Caco-2 (cell line): ENCODE data around the gene TNFRSF18. TPM values are rescaled to one million over a fixed set of nuclear protein-coding genes. Genes with fewer than 3 reads are reported as not detected.

Source experiments
- BruUV-seq: library from RNA; stranded (reverse); fragments of 400-500 nt; replicated peaks from 2 replicates; lab custom pipeline; 2021; lab: Mats Ljungman, UMichigan
- CTCF ChIA-PET: fragments of 300-600 bp; sonication (Branson Sonifier 250); formaldehyde crosslinking; loops from one replicate; lab custom pipeline; 2022; ENCODE audit warnings: antibody characterized with exemption; lab: Charles Lee
- POLR2A ChIA-PET: fragments of 300-600 bp; sonication (Branson Sonifier 250); formaldehyde crosslinking; loops from one replicate; lab custom pipeline; 2022; ENCODE audit warnings: antibody characterized with exemption; lab: Charles Lee
- DNase-seq, 2 experiments: peaks; one replicate each; pipeline versions ENCODE4 v3.0.0 to v3.0.0-alpha.2; 2020 to 2022
- H3K27me3 ChIP-seq: replicated peaks from 2 replicates; pipeline ENCODE4 v1.6.0; 2011; ENCODE audit warnings: low read length; ENCODE audit not compliant: control insufficient read depth, insufficient read depth
- H3K36me3 ChIP-seq: 2 replicates; pipeline ENCODE4 v1.5.1; 2011; ENCODE audit warnings: low read length; ENCODE audit not compliant: control insufficient read depth, insufficient read depth
- H3K4me1 ChIP-seq: fragments of 250-450 bp; sonication (Bioruptor Pico); 2 replicates; pipeline ENCODE4 v1.5.1; 2020; ENCODE audit warnings: mild to moderate bottlenecking
- H3K4me3 ChIP-seq: 2 replicates; pipeline ENCODE4 v1.5.1; 2011; ENCODE audit warnings: low read depth, mild to moderate bottlenecking, control low read depth, low read length
- H3K9me3 ChIP-seq: fragments of 250-450 bp; sonication (Bioruptor Pico); 2 replicates; pipeline ENCODE4 v1.5.1; 2020; ENCODE audit warnings: mild to moderate bottlenecking, moderate library complexity
- H3K27ac Mint-ChIP-seq: one replicate; pipeline ENCODE4 v1.8.0; 2022; ENCODE audit warnings: mixed read lengths; ENCODE audit not compliant: unreplicated experiment
- H3K27me3 Mint-ChIP-seq: one replicate; pipeline ENCODE4 v1.8.0; 2022; ENCODE audit warnings: mixed read lengths; ENCODE audit not compliant: insufficient read depth, unreplicated experiment
- H3K36me3 Mint-ChIP-seq: one replicate; pipeline ENCODE4 v1.8.0; 2022; ENCODE audit warnings: mild to moderate bottlenecking, mixed read lengths; ENCODE audit not compliant: insufficient read depth, unreplicated experiment
- H3K4me1 Mint-ChIP-seq: one replicate; pipeline ENCODE4 v1.8.0; 2022; ENCODE audit warnings: low read depth, mixed read lengths; ENCODE audit not compliant: unreplicated experiment
- H3K4me3 Mint-ChIP-seq: one replicate; pipeline ENCODE4 v1.8.0; 2022; ENCODE audit warnings: mild to moderate bottlenecking, moderate library complexity, mixed read lengths; ENCODE audit not compliant: unreplicated experiment
- H3K9me3 Mint-ChIP-seq: one replicate; pipeline ENCODE4 v1.8.0; 2022; ENCODE audit warnings: mixed read lengths; ENCODE audit not compliant: unreplicated experiment
- CTCF ChIP-seq, 2 experiments: fragments of 200-600 bp in 1 of 2; IDR thresholded peaks; 1 replicate in 1 of 2; 2 replicates in 1 of 2; pipeline versions ENCODE4 v1.5.1 to v1.8.0; 2011 to 2022; ENCODE audit warnings: antibody characterized with exemption in 1 of 2, control low read depth in 1 of 2, inconsistent platforms in 1 of 2, low read depth in 1 of 2, low read length in 1 of 2, mild to moderate bottlenecking in 1 of 2, moderate library complexity in 1 of 2; ENCODE audit not compliant: insufficient read depth in 1 of 2, severe bottlenecking in 1 of 2, unreplicated experiment in 1 of 2
- intact Hi-C: fragments of 100-400 bp; cut with micrococcal nuclease; formaldehyde crosslinking; loops from one replicate; pipeline ENCODE4 v1.10.0; 2022; ENCODE audit not compliant: unreplicated experiment
- total RNA-seq: library from RNA; stranded (reverse); gene quantifications from 2 replicates; pipeline ENCODE4 v1.2.3, GENCODE V29; 2022

Gene TNFRSF18
- total RNA-seq, 1 experiment from 2014 or later = not detected

- no peaks in the 10 kb centered on the region for H3K9me3 ChIP-seq
- peak overlapping the region; percentile 35 for H3K4me3 Mint-ChIP-seq
- no peak for TF ChIP-seq CTCF (IDR thresholded peaks at IDR 0.05; ENCODE audit: insufficient read depth in 1 of 2, low read depth in 1 of 2, low read length in 1 of 2, severe bottlenecking in 1 of 2, unreplicated experiment in 1 of 2)
- ChIA-PET CTCF (no interaction called here), POLR2A (interaction anchor here (0.7 kb wide), 1 partner anchor 75 kb away, joined by 3 read pairs; no protein-coding TSS in a partner anchor)
- no peaks in the 10 kb centered on the region for H3K36me3 ChIP-seq
- H3K27ac Mint-ChIP-seq = no peak overlapping the region
- no peaks in the 10 kb centered on the region for H3K27me3 ChIP-seq
- H3K9me3 Mint-ChIP-seq = peaks cover under 1% of the 10 kb centered on the region
- no peaks in the 10 kb centered on the region for H3K36me3 Mint-ChIP-seq
- no peaks in the 10 kb centered on the region for H3K4me1 Mint-ChIP-seq
- peak overlapping the region; percentile 39; the same call in 1 of the 2 replicates for H3K4me3 ChIP-seq
- no peak for DNase-seq
- intact Hi-C loops = no loop called here
- H3K27me3 Mint-ChIP-seq = no peaks in the 10 kb centered on the region
- no peaks in the 10 kb centered on the region for H3K4me1 ChIP-seq
- BruUV-seq = no TSS peak
Measured at GRCh38 chr1:1199961-1200875, 6.2 kb downstream of the TNFRSF18 start.

- Mint-ChIP-seq H3K27me3 (no peaks in the 10 kb centered on the region), H3K36me3 (no peaks in the 10 kb centered on the region), H3K4me1 (no peaks in the 10 kb centered on the region), H3K27ac (no peak overlapping the region), H3K4me3 (no peak overlapping the region), H3K9me3 (peaks cover 9% of the 10 kb centered on the region)
- Histone ChIP-seq H3K4me1 (no peaks in the 10 kb centered on the region), H3K27me3 (no peaks in the 10 kb centered on the region), H3K4me3 (no peak overlapping the region), H3K9me3 (peaks cover 8% of the 10 kb centered on the region; the same call in 1 of the 2 replicates), H3K36me3 (no peaks in the 10 kb centered on the region)
- TF ChIP-seq CTCF (IDR thresholded peaks at IDR 0.05; ENCODE audit: insufficient read depth in 1 of 2, low read depth in 1 of 2, low read length in 1 of 2, severe bottlenecking in 1 of 2, unreplicated experiment in 1 of 2) = no peak
- intact Hi-C loops = no loop called here
- POLR2A ChIA-PET = no interaction called here
- CTCF ChIA-PET = no interaction called here
- DNase-seq = no peak
- no TSS peak for BruUV-seq
Measured at GRCh38 chr1:1199141-1199960, 7.0 kb downstream of the TNFRSF18 start.

- no peak for DNase-seq
- Histone ChIP-seq H3K4me1 (no peaks in the 10 kb centered on the region), H3K27me3 (no peaks in the 10 kb centered on the region), H3K36me3 (no peaks in the 10 kb centered on the region), H3K4me3 (no peak overlapping the region), H3K9me3 (peaks cover 8% of the 10 kb centered on the region; the same call in 1 of the 2 replicates)
- ChIA-PET POLR2A (no interaction called here), CTCF (no interaction called here)
- Mint-ChIP-seq H3K9me3 (peaks cover 13% of the 10 kb centered on the region), H3K27ac (no peak overlapping the region), H3K27me3 (no peaks in the 10 kb centered on the region), H3K4me3 (no peak overlapping the region), H3K4me1 (no peaks in the 10 kb centered on the region), H3K36me3 (no peaks in the 10 kb centered on the region)
- TF ChIP-seq CTCF (IDR thresholded peaks at IDR 0.05; ENCODE audit: insufficient read depth in 1 of 2, low read depth in 1 of 2, low read length in 1 of 2, severe bottlenecking in 1 of 2, unreplicated experiment in 1 of 2) = no peak
- BruUV-seq = no TSS peak
- intact Hi-C loops = no loop called here
Measured at GRCh38 chr1:1198423-1199140, 7.8 kb downstream of the TNFRSF18 start.
